GM12801 (cell line): ENCODE measurements around the gene UGT2A1.

Source experiments
- CTCF ChIP-seq: IDR thresholded peaks from one replicate; pipeline ENCODE4 v1.5.1; 2011; ENCODE audit warnings: control low read depth; ENCODE audit not compliant: insufficient read length; ENCODE audit errors: extremely low read depth

UGT2A1 gene

GRCh38 chr4:69658133-69658532 lies 5.1 kb upstream of the UGT2A1 start:
- no peak for TF ChIP-seq CTCF

- TF ChIP-seq CTCF: no peak
These were observed 3.7 kb upstream of the UGT2A1 start for GRCh38 chr4:69656653-69657158.

GRCh38 chr4:69650872-69651271 lies 2.2 kb downstream of the UGT2A1 start:
- no peak for TF ChIP-seq CTCF

- no peak for TF ChIP-seq CTCF
These were observed 3.4 kb downstream of the UGT2A1 start for GRCh38 chr4:69649629-69650028.

- TF ChIP-seq CTCF: no peak
These were observed 3.8 kb downstream of the UGT2A1 start for GRCh38 chr4:69649207-69649606.

- TF ChIP-seq CTCF: no peak
These were observed 10.1 kb downstream of the UGT2A1 start for GRCh38 chr4:69642961-69643360.

- no peak for TF ChIP-seq CTCF
These were observed 12.8 kb downstream of the UGT2A1 start for GRCh38 chr4:69640289-69640688.

- TF ChIP-seq CTCF: no peak
These were observed 13.5 kb downstream of the UGT2A1 start, which contains the start of gene UGT2A2 for GRCh38 chr4:69639542-69639941. TSS of gene UGT2A2 (minus strand) at chr4:69639642. CDS start at chr4:69639640, 2 bp downstream.
